Thyroid gland (tissue), 4 donors: ENCODE results near the gene LHPP.

Experiments used
- CTCF ChIP-seq, 6 experiments: fragments of 200-600 bp in 3 of 6; fragments of 450-650 bp in 3 of 6; sonication (generic) in 3 of 6; IDR thresholded peaks; one replicate each; pipeline ENCODE4 v1.5.1; 2016 to 2019; ENCODE audit warnings: antibody characterized with exemption in 6 of 6, mild to moderate bottlenecking in 2 of 6, inconsistent platforms in 1 of 6, moderate library complexity in 1 of 6
- POLR2A ChIP-seq, 2 donors: fragments of 450-650 bp; IDR thresholded peaks; one replicate each; pipeline ENCODE4 v1.6.1; 2017; ENCODE audit warnings: antibody characterized with exemption in 2 of 2, mild to moderate bottlenecking in 2 of 2, moderate library complexity in 1 of 2

- no peak for TF ChIP-seq POLR2A (IDR thresholded peaks at IDR 0.05)
- no peak for TF ChIP-seq CTCF (IDR thresholded peaks at IDR 0.05)
Measured at GRCh38 chr10:124625831-124626238, 164.2 kb downstream of the LHPP start.
